CD4-positive, alpha-beta T cell (primary cell): ENCODE measurements around the gene MINDY4B. TPM values are rescaled to one million over a fixed set of nuclear protein-coding genes. Genes with fewer than 3 reads are reported as not detected.

ENCODE experiments used
- ATAC-seq: fragments of 200-7000 bp; cut with Tn5 transposase; one replicate; pipeline ENCODE4 v1.10.0; 2022; ENCODE audit warnings: mild to moderate bottlenecking; ENCODE audit not compliant: poor library complexity
- CTCF ChIA-PET: fragments of 350-600 bp; sonication (Branson Sonifier 250); formaldehyde crosslinking; loops from one replicate; lab custom pipeline; 2021; ENCODE audit warnings: antibody characterized with exemption, inconsistent platforms; lab: Charles Lee
- POLR2A ChIA-PET: fragments of 350-600 bp; sonication (Branson Sonifier 250); formaldehyde crosslinking; loops from one replicate; lab custom pipeline; 2021; ENCODE audit warnings: antibody characterized with exemption, inconsistent platforms; lab: Charles Lee
- DNase-seq, 14 experiments: peaks; one replicate each; pipeline ENCODE4 v3.0.0-alpha.2; 2013 to 2020; ENCODE audit warnings: mixed read lengths in 2 of 14
- H3K27ac ChIP-seq, 2 donors: one replicate each; pipeline versions ENCODE4 v1.5.1 to v1.7.0; 2013; ENCODE audit warnings: low read length in 2 of 2, low read depth in 1 of 2, mild to moderate bottlenecking in 1 of 2
- H3K27me3 ChIP-seq, 2 experiments: 1 replicate in 1 of 2; 2 replicates in 1 of 2; pipeline versions ENCODE4 v1.6.1 to v1.7.0; 2013; ENCODE audit warnings: low read length in 2 of 2, control low read depth in 1 of 2, mild to moderate bottlenecking in 1 of 2, moderate library complexity in 1 of 2; ENCODE audit not compliant: insufficient read depth in 2 of 2, control insufficient read depth in 1 of 2
- H3K36me3 ChIP-seq: one replicate; pipeline ENCODE4 v1.6.1; 2013; ENCODE audit warnings: low read length, control low read depth; ENCODE audit not compliant: insufficient read depth
- H3K4me1 ChIP-seq: one replicate; pipeline ENCODE4 v1.6.1; 2013; ENCODE audit warnings: low read length, control low read depth; ENCODE audit not compliant: insufficient read depth
- H3K4me3 ChIP-seq: one replicate; pipeline ENCODE4 v1.5.1; 2013; ENCODE audit warnings: mild to moderate bottlenecking, low read length, moderate library complexity
- H3K9me3 ChIP-seq, 2 experiments: 1 replicate in 1 of 2; 2 replicates in 1 of 2; pipeline versions ENCODE4 v1.6.1 to v1.7.0; 2013; ENCODE audit warnings: low read length in 2 of 2, mild to moderate bottlenecking in 2 of 2, control low read depth in 1 of 2, moderate library complexity in 1 of 2; ENCODE audit not compliant: control insufficient read depth in 1 of 2, insufficient read depth in 1 of 2
- H3K27ac Mint-ChIP-seq: one replicate; pipeline ENCODE4 v1.8.0; 2020; ENCODE audit warnings: mixed read lengths
- H3K27me3 Mint-ChIP-seq: one replicate; pipeline ENCODE4 v1.8.0; 2021; ENCODE audit warnings: mixed read lengths
- H3K36me3 Mint-ChIP-seq: one replicate; pipeline ENCODE4 v1.8.0; 2021; ENCODE audit warnings: low read depth, mixed read lengths
- H3K4me1 Mint-ChIP-seq: one replicate; pipeline ENCODE4 v1.8.0; 2021; ENCODE audit warnings: low read depth, mixed read lengths
- H3K4me3 Mint-ChIP-seq: one replicate; pipeline ENCODE4 v1.8.0; 2020; ENCODE audit warnings: mild to moderate bottlenecking, mixed read lengths
- H3K9me3 Mint-ChIP-seq: one replicate; pipeline ENCODE4 v1.8.0; 2020; ENCODE audit warnings: mixed read lengths
- intact Hi-C, 2 experiments: fragments of 100-400 bp; cut with DNase I in 1 of 2; cut with micrococcal nuclease in 1 of 2; formaldehyde crosslinking; loops; one replicate each; pipeline versions ENCODE4 v1.15.1 to v1.9.0; 2023 to 2025; cut with DNase I, micrococcal nuclease
- total RNA-seq, 174 experiments: library from RNA in 2 of 174; stranded (reverse) in 2 of 174; gene quantifications; one replicate each; pipeline ENCODE4 v1.2.3 and lab custom pipeline; 2021 to 2026
- TF ChIP-seq, protein P1 (sequence below): fragments of 200-600 bp; IDR thresholded peaks from one replicate; pipeline ENCODE4 v1.8.0; 2022; ENCODE audit warnings: antibody characterized with exemption, mild to moderate bottlenecking

The MINDY4B gene
- total RNA-seq, 2 experiments from 2014 or later = not detected

DNA sequence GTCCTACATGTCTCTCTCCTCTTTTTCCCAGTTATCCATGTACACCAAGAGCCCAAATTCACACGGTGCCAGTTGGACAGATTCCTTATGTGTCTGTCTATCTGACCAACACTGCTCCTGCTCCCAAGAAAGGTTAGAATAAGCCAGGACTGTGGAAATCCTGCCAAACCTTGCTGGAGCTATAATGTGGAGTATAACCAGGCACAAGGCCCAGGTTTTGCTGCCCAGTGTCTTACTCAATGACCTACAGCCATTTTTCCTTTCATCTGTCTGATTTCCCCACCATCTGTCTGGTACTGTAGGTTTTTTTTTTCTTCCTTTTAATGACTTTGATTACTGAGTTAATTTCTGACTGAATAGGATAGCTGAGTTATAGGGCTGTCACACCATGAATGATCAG lies 26.5 kb upstream of the MINDY4B start:
- Histone ChIP-seq H3K27ac (no peak overlapping the region), H3K4me1 (no peaks in the 10 kb centered on the region), H3K9me3 (no peaks in the 10 kb centered on the region), H3K36me3 (no peaks in the 10 kb centered on the region), H3K27me3 (peaks cover 5 to 8% of the 10 kb centered on the region in 2 experiments), H3K4me3 (no peak overlapping the region)
- POLR2A ChIA-PET = no interaction called here
- H3K27ac Mint-ChIP-seq = no peak overlapping the region
- CTCF ChIA-PET = no interaction called here
- intact Hi-C loops = no loop called here
- no peaks in the 10 kb centered on the region for H3K4me1 Mint-ChIP-seq
- H3K4me3 Mint-ChIP-seq = no peak overlapping the region
- peaks cover 13% of the 10 kb centered on the region for H3K27me3 Mint-ChIP-seq
- DNase-seq = no peak
- ATAC-seq = no peak
- H3K36me3 Mint-ChIP-seq = no peaks in the 10 kb centered on the region
- H3K9me3 Mint-ChIP-seq = peaks cover 3% of the 10 kb centered on the region
- TF ChIP-seq, protein P1, sequence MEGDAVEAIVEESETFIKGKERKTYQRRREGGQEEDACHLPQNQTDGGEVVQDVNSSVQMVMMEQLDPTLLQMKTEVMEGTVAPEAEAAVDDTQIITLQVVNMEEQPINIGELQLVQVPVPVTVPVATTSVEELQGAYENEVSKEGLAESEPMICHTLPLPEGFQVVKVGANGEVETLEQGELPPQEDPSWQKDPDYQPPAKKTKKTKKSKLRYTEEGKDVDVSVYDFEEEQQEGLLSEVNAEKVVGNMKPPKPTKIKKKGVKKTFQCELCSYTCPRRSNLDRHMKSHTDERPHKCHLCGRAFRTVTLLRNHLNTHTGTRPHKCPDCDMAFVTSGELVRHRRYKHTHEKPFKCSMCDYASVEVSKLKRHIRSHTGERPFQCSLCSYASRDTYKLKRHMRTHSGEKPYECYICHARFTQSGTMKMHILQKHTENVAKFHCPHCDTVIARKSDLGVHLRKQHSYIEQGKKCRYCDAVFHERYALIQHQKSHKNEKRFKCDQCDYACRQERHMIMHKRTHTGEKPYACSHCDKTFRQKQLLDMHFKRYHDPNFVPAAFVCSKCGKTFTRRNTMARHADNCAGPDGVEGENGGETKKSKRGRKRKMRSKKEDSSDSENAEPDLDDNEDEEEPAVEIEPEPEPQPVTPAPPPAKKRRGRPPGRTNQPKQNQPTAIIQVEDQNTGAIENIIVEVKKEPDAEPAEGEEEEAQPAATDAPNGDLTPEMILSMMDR = no peak

DNA sequence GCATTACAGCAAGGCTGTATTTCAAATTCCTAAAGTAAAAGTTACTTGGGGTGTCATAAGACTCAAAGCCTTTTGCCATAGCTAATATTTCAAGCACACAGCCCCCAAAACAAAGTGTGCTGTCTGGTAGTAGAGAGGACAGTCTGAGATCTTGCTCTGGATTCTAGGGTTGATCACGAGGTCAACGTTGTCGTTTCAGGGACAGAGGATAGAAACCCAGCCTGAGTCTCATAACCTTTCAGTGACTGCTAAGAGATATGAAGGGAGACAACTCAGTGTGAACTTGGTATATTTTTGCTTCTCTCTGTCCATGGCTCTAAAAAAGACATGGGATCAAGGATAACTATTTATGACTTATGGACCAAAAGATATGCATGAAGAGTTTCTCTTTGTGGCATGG lies 25.6 kb upstream of the MINDY4B start:
- TF ChIP-seq, protein P1 = no peak
- Mint-ChIP-seq H3K27me3 (peaks cover 4% of the 10 kb centered on the region), H3K9me3 (no peaks in the 10 kb centered on the region), H3K36me3 (no peaks in the 10 kb centered on the region), H3K27ac (no peak overlapping the region), H3K4me3 (no peak overlapping the region), H3K4me1 (peaks cover 3% of the 10 kb centered on the region)
- Histone ChIP-seq H3K27me3 (peaks cover 3 to 8% of the 10 kb centered on the region in 2 experiments), H3K36me3 (no peaks in the 10 kb centered on the region), H3K4me1 (peaks cover 4% of the 10 kb centered on the region), H3K4me3 (no peak overlapping the region), H3K9me3 (no peaks in the 10 kb centered on the region), H3K27ac (no peak overlapping the region)
- intact Hi-C loops = no loop called here
- POLR2A ChIA-PET = no interaction called here
- ATAC-seq (no peak), DNase-seq (no peak)
- CTCF ChIA-PET = no interaction called here

DNA sequence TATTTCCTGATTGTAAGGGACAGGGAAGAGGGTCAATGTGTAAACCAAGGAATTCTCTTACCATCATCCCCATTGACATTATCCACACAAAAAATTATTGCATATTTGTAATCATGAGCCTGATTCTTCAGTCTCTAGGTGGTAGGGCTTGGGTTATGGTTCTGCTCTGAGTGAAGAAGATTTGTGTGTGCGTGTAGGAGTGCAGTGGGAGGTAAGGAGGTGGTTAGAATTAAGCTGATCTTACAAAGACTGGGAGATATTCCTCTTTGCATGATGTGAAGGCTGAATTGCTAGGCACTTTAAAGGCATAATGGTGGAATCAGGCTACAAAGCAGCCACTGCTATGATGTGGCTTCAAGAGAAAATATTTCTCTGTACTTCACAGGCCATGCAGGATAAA lies 23.0 kb upstream of the MINDY4B start:
- DNase-seq (no peak), ATAC-seq (no peak)
- H3K27me3 ChIP-seq = peaks cover 7 to 8% of the 10 kb centered on the region in 2 experiments
- Mint-ChIP-seq H3K27ac (no peak overlapping the region), H3K4me1 (peaks cover 8% of the 10 kb centered on the region), H3K27me3 (peaks cover 12% of the 10 kb centered on the region), H3K36me3 (no peaks in the 10 kb centered on the region), H3K9me3 (no peaks in the 10 kb centered on the region), H3K4me3 (no peak overlapping the region)
- TF ChIP-seq, protein P1 = no peak
- peaks cover 8% of the 10 kb centered on the region for H3K4me1 ChIP-seq
- H3K4me3 ChIP-seq = no peak overlapping the region
- intact Hi-C loops = loop anchor here in 1 of 2 experiments (10.0 kb wide), 1 partner anchor 357 kb away; no protein-coding TSS in a partner anchor
- ChIA-PET CTCF (no interaction called here), POLR2A (no interaction called here)
- no peaks in the 10 kb centered on the region for H3K36me3 ChIP-seq
- H3K27ac ChIP-seq = no peak overlapping the region
- H3K9me3 ChIP-seq = no peaks in the 10 kb centered on the region
